Astrocyte (in vitro differentiated cells and primary cell): ENCODE measurements around the gene TWF1. TPM values are rescaled to one million over a fixed set of nuclear protein-coding genes. Genes with fewer than 3 reads are reported as not detected.

ENCODE experiments used
- DNase-seq: peaks from one replicate; pipeline ENCODE4 v3.0.0-alpha.2; 2010; ENCODE audit warnings: low read depth
- FAIRE-seq: peaks from 2 replicates; lab custom pipeline; 2011; peaks lifted over from hg19 to GRCh38; lab: Jason Lieb, UNC
- H2AFZ ChIP-seq: 2 replicates; pipeline ENCODE4 v1.6.0; 2012; ENCODE audit warnings: low read depth, low read length, inconsistent platforms
- H3K27ac ChIP-seq: 2 replicates; pipeline ENCODE4 v1.5.1; 2011; ENCODE audit warnings: low read depth, low read length, inconsistent platforms
- H3K27me3 ChIP-seq: 2 replicates; pipeline ENCODE4 v1.6.0; 2011; ENCODE audit warnings: low read length, inconsistent platforms; ENCODE audit not compliant: insufficient read depth
- H3K36me3 ChIP-seq: 2 replicates; pipeline ENCODE4 v1.5.1; 2011; ENCODE audit warnings: low read length, inconsistent platforms; ENCODE audit not compliant: insufficient read depth
- H3K4me1 ChIP-seq: 2 replicates; pipeline ENCODE4 v1.5.1; 2011; ENCODE audit warnings: low read length, inconsistent platforms; ENCODE audit not compliant: insufficient read depth
- H3K4me2 ChIP-seq: 2 replicates; pipeline ENCODE4 v1.6.0; 2012; ENCODE audit warnings: low read length, inconsistent platforms
- H3K4me3 ChIP-seq: 2 replicates; pipeline ENCODE4 v1.5.1; 2011; ENCODE audit warnings: low read depth, mild to moderate bottlenecking, low read length, inconsistent platforms; ENCODE audit not compliant: insufficient read depth
- H3K79me2 ChIP-seq: 2 replicates; pipeline ENCODE4 v1.6.0; 2012; ENCODE audit warnings: mild to moderate bottlenecking, low read length, inconsistent platforms; ENCODE audit not compliant: insufficient read depth
- H3K9ac ChIP-seq: 2 replicates; pipeline ENCODE4 v1.6.0; 2012; ENCODE audit warnings: mild to moderate bottlenecking, low read length, inconsistent platforms
- H3K9me3 ChIP-seq: 2 replicates; pipeline ENCODE4 v1.5.1; 2012; ENCODE audit warnings: low read depth, mild to moderate bottlenecking, low read length, inconsistent platforms; ENCODE audit not compliant: insufficient read depth
- H4K20me1 ChIP-seq: 2 replicates; pipeline ENCODE4 v1.6.0; 2012; ENCODE audit warnings: low read length, inconsistent platforms; ENCODE audit not compliant: insufficient read depth
- H3K27ac Mint-ChIP-seq: one replicate; pipeline ENCODE4 v1.8.0; 2021; ENCODE audit warnings: mild to moderate bottlenecking, mixed read lengths; ENCODE audit not compliant: unreplicated experiment
- H3K27me3 Mint-ChIP-seq: one replicate; pipeline ENCODE4 v1.8.0; 2021; ENCODE audit warnings: low read depth, mixed read lengths; ENCODE audit not compliant: unreplicated experiment
- H3K36me3 Mint-ChIP-seq: one replicate; pipeline ENCODE4 v1.8.0; 2021; ENCODE audit warnings: low read depth, mixed read lengths; ENCODE audit not compliant: unreplicated experiment
- H3K4me1 Mint-ChIP-seq: one replicate; pipeline ENCODE4 v1.8.0; 2021; ENCODE audit warnings: low read depth, mixed read lengths; ENCODE audit not compliant: unreplicated experiment
- H3K4me3 Mint-ChIP-seq: one replicate; pipeline ENCODE4 v1.8.0; 2021; ENCODE audit warnings: mild to moderate bottlenecking, moderate library complexity, mixed read lengths; ENCODE audit not compliant: unreplicated experiment
- H3K9me3 Mint-ChIP-seq: one replicate; pipeline ENCODE4 v1.8.0; 2021; ENCODE audit warnings: mild to moderate bottlenecking, mixed read lengths; ENCODE audit not compliant: unreplicated experiment
- EZH2 ChIP-seq: IDR thresholded peaks from 2 replicates; pipeline ENCODE4 v1.6.1; 2012; ENCODE audit warnings: mild to moderate bottlenecking, low read length, inconsistent platforms; ENCODE audit not compliant: insufficient read depth
- total RNA-seq: library from RNA; stranded (reverse); gene quantifications from 2 replicates; pipeline ENCODE4 v1.2.1, GENCODE V29; 2021
- TF ChIP-seq, protein P1 (sequence below): IDR thresholded peaks from 2 replicates; pipeline ENCODE4 v1.5.1; 2011; ENCODE audit warnings: low read depth, mild to moderate bottlenecking, inconsistent platforms, low read length, moderate library complexity; ENCODE audit not compliant: insufficient read depth

Gene TWF1
- total RNA-seq, 1 donor from 2014 or later = 105 TPM

GRCh38 chr12:43789941-43790340 lies 16.2 kb downstream of the TWF1 start:
- Histone ChIP-seq H3K4me1 (no peaks in the 10 kb centered on the region), H4K20me1 (no peaks in the 10 kb centered on the region), H3K36me3 (peaks cover 3% of the 10 kb centered on the region), H3K9ac (no peak overlapping the region), H3K27me3 (no peaks in the 10 kb centered on the region), H3K4me2 (no peak overlapping the region), H3K9me3 (no peaks in the 10 kb centered on the region), H3K27ac (no peak overlapping the region), H2AFZ (no peak overlapping the region), H3K4me3 (no peak overlapping the region), H3K79me2 (no peaks in the 10 kb centered on the region)
- no peaks in the 10 kb centered on the region for H3K4me1 Mint-ChIP-seq
- TF ChIP-seq, protein P1, sequence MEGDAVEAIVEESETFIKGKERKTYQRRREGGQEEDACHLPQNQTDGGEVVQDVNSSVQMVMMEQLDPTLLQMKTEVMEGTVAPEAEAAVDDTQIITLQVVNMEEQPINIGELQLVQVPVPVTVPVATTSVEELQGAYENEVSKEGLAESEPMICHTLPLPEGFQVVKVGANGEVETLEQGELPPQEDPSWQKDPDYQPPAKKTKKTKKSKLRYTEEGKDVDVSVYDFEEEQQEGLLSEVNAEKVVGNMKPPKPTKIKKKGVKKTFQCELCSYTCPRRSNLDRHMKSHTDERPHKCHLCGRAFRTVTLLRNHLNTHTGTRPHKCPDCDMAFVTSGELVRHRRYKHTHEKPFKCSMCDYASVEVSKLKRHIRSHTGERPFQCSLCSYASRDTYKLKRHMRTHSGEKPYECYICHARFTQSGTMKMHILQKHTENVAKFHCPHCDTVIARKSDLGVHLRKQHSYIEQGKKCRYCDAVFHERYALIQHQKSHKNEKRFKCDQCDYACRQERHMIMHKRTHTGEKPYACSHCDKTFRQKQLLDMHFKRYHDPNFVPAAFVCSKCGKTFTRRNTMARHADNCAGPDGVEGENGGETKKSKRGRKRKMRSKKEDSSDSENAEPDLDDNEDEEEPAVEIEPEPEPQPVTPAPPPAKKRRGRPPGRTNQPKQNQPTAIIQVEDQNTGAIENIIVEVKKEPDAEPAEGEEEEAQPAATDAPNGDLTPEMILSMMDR = no peak
- TF ChIP-seq EZH2 = no peak
- no peaks in the 10 kb centered on the region for H3K9me3 Mint-ChIP-seq
- FAIRE-seq = no peak
- peak; percentile 39 for DNase-seq
- H3K36me3 Mint-ChIP-seq = peaks cover 4% of the 10 kb centered on the region
- no peak overlapping the region for H3K27ac Mint-ChIP-seq
- H3K4me3 Mint-ChIP-seq = no peak overlapping the region
- no peaks in the 10 kb centered on the region for H3K27me3 Mint-ChIP-seq

DNA sequence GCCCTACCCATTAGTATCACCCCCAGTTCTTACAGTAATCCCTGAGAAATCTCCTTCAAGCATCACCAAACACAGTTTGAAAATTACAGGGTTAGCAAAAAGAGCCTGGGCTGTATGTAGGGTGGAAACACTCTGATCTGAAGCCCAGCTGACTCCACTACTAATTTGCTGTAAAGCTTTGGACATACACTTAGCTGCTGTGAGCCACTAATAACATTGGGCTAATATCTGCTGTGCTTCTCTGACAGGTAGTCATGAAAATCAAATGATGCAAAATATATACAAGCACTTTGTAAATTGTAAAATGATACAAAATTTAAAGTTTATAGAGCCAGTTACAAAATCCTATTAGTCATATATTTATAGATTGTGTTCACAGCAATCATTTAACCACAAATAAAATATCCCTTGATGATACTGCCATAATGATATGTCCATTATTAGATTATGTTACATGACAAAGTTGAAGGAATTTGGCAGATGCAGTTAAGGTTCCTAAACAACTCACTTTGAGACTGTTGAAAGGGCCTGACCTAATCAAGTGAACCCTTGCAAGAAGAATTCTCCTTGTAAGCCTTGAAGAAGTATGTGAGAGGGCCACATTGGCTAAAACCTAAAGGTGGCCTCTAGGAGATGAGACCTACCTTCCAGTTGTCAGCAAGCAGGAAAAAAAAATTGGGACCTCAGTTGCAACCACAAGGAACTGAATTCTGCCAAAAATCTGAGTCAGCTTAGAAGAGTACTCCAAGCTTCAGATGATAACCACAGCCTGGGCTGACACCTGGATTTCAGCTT lies 19.0 kb downstream of the TWF1 start:
- Histone ChIP-seq H4K20me1 (no peaks in the 10 kb centered on the region), H3K36me3 (peaks cover 9% of the 10 kb centered on the region), H2AFZ (no peak overlapping the region), H3K4me2 (no peak overlapping the region), H3K4me1 (no peaks in the 10 kb centered on the region), H3K27ac (no peak overlapping the region), H3K4me3 (no peak overlapping the region), H3K9me3 (no peaks in the 10 kb centered on the region), H3K9ac (no peak overlapping the region), H3K27me3 (no peaks in the 10 kb centered on the region), H3K79me2 (no peaks in the 10 kb centered on the region)
- Mint-ChIP-seq H3K9me3 (no peaks in the 10 kb centered on the region), H3K4me1 (no peaks in the 10 kb centered on the region), H3K27ac (no peak overlapping the region), H3K27me3 (no peaks in the 10 kb centered on the region), H3K36me3 (peaks cover 2% of the 10 kb centered on the region), H3K4me3 (no peak overlapping the region)
- DNase-seq (peak; percentile 41), FAIRE-seq (no peak)
- TF ChIP-seq, protein P1 = no peak
- no peak for TF ChIP-seq EZH2

DNA sequence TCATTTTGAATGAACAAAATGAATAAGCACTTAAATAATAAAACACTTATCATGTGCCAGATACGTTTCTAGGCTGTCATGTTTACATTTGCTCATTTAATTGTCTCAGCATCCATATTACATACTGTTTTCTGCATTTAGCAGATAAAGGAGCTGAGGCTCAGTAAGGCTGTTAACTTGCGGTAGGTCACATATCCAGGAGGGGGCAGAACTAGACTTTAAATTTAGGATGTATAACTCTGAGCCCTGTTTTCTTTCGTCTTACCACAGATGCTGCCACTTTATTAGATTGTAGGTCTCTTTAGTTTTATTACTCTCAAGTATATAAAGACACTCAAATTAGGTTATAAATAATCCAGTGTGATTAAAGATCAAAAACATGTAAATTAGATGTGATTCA lies 29.6 kb downstream of the TWF1 start:
- DNase-seq = no peak
- no peak for FAIRE-seq
- Mint-ChIP-seq H3K4me3 (no peak overlapping the region), H3K9me3 (no peaks in the 10 kb centered on the region), H3K36me3 (no peaks in the 10 kb centered on the region), H3K27me3 (no peaks in the 10 kb centered on the region), H3K27ac (no peak overlapping the region), H3K4me1 (no peaks in the 10 kb centered on the region)
- Histone ChIP-seq H3K9me3 (no peaks in the 10 kb centered on the region), H4K20me1 (no peaks in the 10 kb centered on the region), H3K79me2 (no peaks in the 10 kb centered on the region), H3K4me1 (no peaks in the 10 kb centered on the region), H3K9ac (no peak overlapping the region), H3K27ac (no peak overlapping the region), H3K27me3 (no peaks in the 10 kb centered on the region), H3K36me3 (peaks cover 26% of the 10 kb centered on the region), H3K4me3 (no peak overlapping the region), H2AFZ (no peak overlapping the region), H3K4me2 (no peak overlapping the region)
- TF ChIP-seq, protein P1 = peak; percentile 41
- TF ChIP-seq EZH2 = no peak
